GM23338 (cell line): ENCODE results near the gene STXBP5.

Experiments used
- CREB1 ChIP-seq: fragments of 250-450 bp; sonication (Bioruptor Pico); IDR thresholded peaks from 2 replicates; pipeline ENCODE4 v1.5.0; 2020; ENCODE audit warnings: low read depth, mild to moderate bottlenecking, moderate library complexity
- ETS1 ChIP-seq: IDR thresholded peaks from 2 replicates; pipeline ENCODE4 v1.6.1; 2016; ENCODE audit warnings: antibody characterized with exemption
- EZH2 ChIP-seq: fragments of 200-600 bp; sonication (generic); IDR thresholded peaks from one replicate; pipeline ENCODE4 v1.8.0; 2017; ENCODE audit warnings: antibody characterized with exemption, mild to moderate bottlenecking, low read depth; ENCODE audit not compliant: unreplicated experiment
- EZH2phosphoT487 ChIP-seq: fragments of 200-600 bp; sonication (generic); IDR thresholded peaks from one replicate; pipeline ENCODE4 v1.8.1; 2018; ENCODE audit warnings: antibody characterized with exemption; ENCODE audit not compliant: unreplicated experiment
- JUNB ChIP-seq: IDR thresholded peaks from one replicate; pipeline ENCODE4 v1.6.1; 2016; ENCODE audit warnings: antibody characterized with exemption; ENCODE audit not compliant: unreplicated experiment
- NANOG ChIP-seq: IDR thresholded peaks from 2 replicates; pipeline ENCODE4 v1.6.1; 2016; ENCODE audit warnings: antibody characterized with exemption, borderline replicate concordance
- POLR2AphosphoS5 ChIP-seq: IDR thresholded peaks from 2 replicates; pipeline ENCODE4 v1.6.1; 2016; ENCODE audit warnings: antibody characterized with exemption, low read depth
- STAT1 ChIP-seq: IDR thresholded peaks from one replicate; pipeline ENCODE4 v1.6.1; 2016; ENCODE audit warnings: antibody characterized with exemption; ENCODE audit not compliant: unreplicated experiment
- ZNF114 ChIP-seq: fragments of 250-450 bp; sonication (Bioruptor Pico); IDR thresholded peaks from 2 replicates; pipeline ENCODE4 v1.5.0; 2020; ENCODE audit warnings: mild to moderate bottlenecking, moderate library complexity
- ZNF331 ChIP-seq: fragments of 250-450 bp; sonication (Bioruptor Pico); IDR thresholded peaks from 2 replicates; pipeline ENCODE4 v1.5.0; 2020; ENCODE audit warnings: low read depth, mild to moderate bottlenecking, moderate library complexity
- ZNF462 ChIP-seq: fragments of 250-450 bp; sonication (Bioruptor Pico); IDR thresholded peaks from 2 replicates; pipeline ENCODE4 v1.5.0; 2020; ENCODE audit warnings: mild to moderate bottlenecking, moderate library complexity
- TF ChIP-seq, protein P1 (sequence below), 2 experiments: fragments of 200-600 bp in 1 of 2; sonication (generic) in 1 of 2; conservative IDR thresholded peaks; 2 replicates each; pipeline versions ENCODE4 v1.5.1 to v1.6.1; 2016 to 2017; ENCODE audit warnings: antibody characterized with exemption in 2 of 2, low read depth in 2 of 2, mild to moderate bottlenecking in 2 of 2, moderate library complexity in 1 of 2
- TF ChIP-seq, protein P2 (sequence below): IDR thresholded peaks from one replicate; pipeline ENCODE4 v1.6.1; 2018; ENCODE audit warnings: antibody characterized with exemption; ENCODE audit not compliant: unreplicated experiment

GRCh38 chr6:147167576-147168461 lies 36.4 kb upstream of the STXBP5 start:
- TF ChIP-seq POLR2AphosphoS5 = no peak
- TF ChIP-seq, protein P1, sequence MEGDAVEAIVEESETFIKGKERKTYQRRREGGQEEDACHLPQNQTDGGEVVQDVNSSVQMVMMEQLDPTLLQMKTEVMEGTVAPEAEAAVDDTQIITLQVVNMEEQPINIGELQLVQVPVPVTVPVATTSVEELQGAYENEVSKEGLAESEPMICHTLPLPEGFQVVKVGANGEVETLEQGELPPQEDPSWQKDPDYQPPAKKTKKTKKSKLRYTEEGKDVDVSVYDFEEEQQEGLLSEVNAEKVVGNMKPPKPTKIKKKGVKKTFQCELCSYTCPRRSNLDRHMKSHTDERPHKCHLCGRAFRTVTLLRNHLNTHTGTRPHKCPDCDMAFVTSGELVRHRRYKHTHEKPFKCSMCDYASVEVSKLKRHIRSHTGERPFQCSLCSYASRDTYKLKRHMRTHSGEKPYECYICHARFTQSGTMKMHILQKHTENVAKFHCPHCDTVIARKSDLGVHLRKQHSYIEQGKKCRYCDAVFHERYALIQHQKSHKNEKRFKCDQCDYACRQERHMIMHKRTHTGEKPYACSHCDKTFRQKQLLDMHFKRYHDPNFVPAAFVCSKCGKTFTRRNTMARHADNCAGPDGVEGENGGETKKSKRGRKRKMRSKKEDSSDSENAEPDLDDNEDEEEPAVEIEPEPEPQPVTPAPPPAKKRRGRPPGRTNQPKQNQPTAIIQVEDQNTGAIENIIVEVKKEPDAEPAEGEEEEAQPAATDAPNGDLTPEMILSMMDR (conservative IDR thresholded peaks at IDR 0.05; ENCODE audit: low read depth in 2 of 2) = no peak
- TF ChIP-seq EZH2 = no peak
- TF ChIP-seq STAT1 = no peak
- TF ChIP-seq, protein P2, sequence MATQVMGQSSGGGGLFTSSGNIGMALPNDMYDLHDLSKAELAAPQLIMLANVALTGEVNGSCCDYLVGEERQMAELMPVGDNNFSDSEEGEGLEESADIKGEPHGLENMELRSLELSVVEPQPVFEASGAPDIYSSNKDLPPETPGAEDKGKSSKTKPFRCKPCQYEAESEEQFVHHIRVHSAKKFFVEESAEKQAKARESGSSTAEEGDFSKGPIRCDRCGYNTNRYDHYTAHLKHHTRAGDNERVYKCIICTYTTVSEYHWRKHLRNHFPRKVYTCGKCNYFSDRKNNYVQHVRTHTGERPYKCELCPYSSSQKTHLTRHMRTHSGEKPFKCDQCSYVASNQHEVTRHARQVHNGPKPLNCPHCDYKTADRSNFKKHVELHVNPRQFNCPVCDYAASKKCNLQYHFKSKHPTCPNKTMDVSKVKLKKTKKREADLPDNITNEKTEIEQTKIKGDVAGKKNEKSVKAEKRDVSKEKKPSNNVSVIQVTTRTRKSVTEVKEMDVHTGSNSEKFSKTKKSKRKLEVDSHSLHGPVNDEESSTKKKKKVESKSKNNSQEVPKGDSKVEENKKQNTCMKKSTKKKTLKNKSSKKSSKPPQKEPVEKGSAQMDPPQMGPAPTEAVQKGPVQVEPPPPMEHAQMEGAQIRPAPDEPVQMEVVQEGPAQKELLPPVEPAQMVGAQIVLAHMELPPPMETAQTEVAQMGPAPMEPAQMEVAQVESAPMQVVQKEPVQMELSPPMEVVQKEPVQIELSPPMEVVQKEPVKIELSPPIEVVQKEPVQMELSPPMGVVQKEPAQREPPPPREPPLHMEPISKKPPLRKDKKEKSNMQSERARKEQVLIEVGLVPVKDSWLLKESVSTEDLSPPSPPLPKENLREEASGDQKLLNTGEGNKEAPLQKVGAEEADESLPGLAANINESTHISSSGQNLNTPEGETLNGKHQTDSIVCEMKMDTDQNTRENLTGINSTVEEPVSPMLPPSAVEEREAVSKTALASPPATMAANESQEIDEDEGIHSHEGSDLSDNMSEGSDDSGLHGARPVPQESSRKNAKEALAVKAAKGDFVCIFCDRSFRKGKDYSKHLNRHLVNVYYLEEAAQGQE = no peak
- TF ChIP-seq EZH2phosphoT487 = no peak
- no peak for TF ChIP-seq CREB1
- TF ChIP-seq NANOG = no peak
- no peak for TF ChIP-seq ETS1
- no peak for TF ChIP-seq JUNB
- TF ChIP-seq ZNF462 (CRISPR knock-in tag) = no peak
- no peak for TF ChIP-seq ZNF331 (CRISPR knock-in tag)
- TF ChIP-seq ZNF114 (CRISPR knock-in tag) = no peak
